OCI-LY3 (cell line): Measurements from ENCODE around the gene FAM174B.

ENCODE experiments used
- H2AFZ ChIP-seq: fragments of 200-600, 300-600 bp; shearing (Covaris generic); 2 replicates; pipeline ENCODE4 v1.6.0; 2014; ENCODE audit warnings: antibody characterized with exemption, low read depth, low read length
- H3K27ac ChIP-seq: fragments of 200-600, 300-600 bp; sonication (generic); 2 replicates; pipeline ENCODE4 v1.5.1; 2014; ENCODE audit warnings: mild to moderate bottlenecking, low read length, moderate library complexity, mixed read lengths
- H3K27me3 ChIP-seq: fragments of 200-600, 300-600 bp; sonication (generic); 2 replicates; pipeline ENCODE4 v1.6.1; 2014; ENCODE audit warnings: low read depth, low read length, mixed read lengths
- H3K36me3 ChIP-seq: fragments of 200-600, 300-600 bp; sonication (generic); replicated peaks from 2 replicates; pipeline ENCODE3; 2014; ENCODE audit warnings: low read depth, low read length, mixed read lengths
- H3K4me1 ChIP-seq: fragments of 300-600, 200-600 bp; sonication (generic); 2 replicates; pipeline ENCODE4 v1.6.1; 2014; ENCODE audit warnings: low read length, mixed read lengths
- H3K4me2 ChIP-seq: fragments of 200-600, 300-600 bp; sonication (generic); 2 replicates; pipeline ENCODE4 v1.6.1; 2014; ENCODE audit warnings: low read length, mixed read lengths
- H3K4me3 ChIP-seq: fragments of 300-600, 200-600 bp; sonication (generic); 2 replicates; pipeline ENCODE4 v1.5.1; 2014; ENCODE audit warnings: antibody characterized with exemption, mild to moderate bottlenecking, low read length, moderate library complexity
- H3K79me2 ChIP-seq: fragments of 300-600, 200-600 bp; shearing (Covaris generic); 2 replicates; pipeline ENCODE4 v1.6.1; 2014; ENCODE audit warnings: mild to moderate bottlenecking, low read length, mixed read lengths
- H3K9ac ChIP-seq: fragments of 300-600, 200-600 bp; shearing (Covaris generic); 2 replicates; pipeline ENCODE4 v1.6.0; 2014; ENCODE audit warnings: mild to moderate bottlenecking, low read length, moderate library complexity
- H3K9me3 ChIP-seq: fragments of 200-600, 300-600 bp; shearing (Covaris generic); 2 replicates; pipeline ENCODE4 v1.6.1; 2014; ENCODE audit warnings: low read length, mixed read lengths; ENCODE audit not compliant: insufficient read depth
- H4K20me1 ChIP-seq: fragments of 200-600, 300-600 bp; sonication (generic); 2 replicates; pipeline ENCODE4 v1.6.1; 2016; ENCODE audit warnings: low read length, mixed read lengths; ENCODE audit not compliant: insufficient read depth
- EZH2phosphoT487 ChIP-seq: fragments of 200-600 bp; shearing (Covaris generic); IDR thresholded peaks from 2 replicates; pipeline ENCODE4 v1.6.1; 2018; ENCODE audit warnings: antibody characterized with exemption, mixed run types, low read depth
- TF ChIP-seq, protein P1 (sequence below): fragments of 200-600, 300-600 bp; sonication (generic); IDR thresholded peaks from 2 replicates; pipeline ENCODE4 v1.5.1; 2014; ENCODE audit warnings: antibody characterized with exemption, low read length, low read depth

Gene FAM174B

GRCh38 chr15:92690395-92690794 is 34.8 kb upstream of the FAM174B start:
- Histone ChIP-seq H3K9ac (no peak overlapping the region), H3K4me3 (no peak overlapping the region), H3K79me2 (no peaks in the 10 kb centered on the region), H3K9me3 (no peaks in the 10 kb centered on the region), H3K27ac (no peak overlapping the region), H3K36me3 (no peaks in the 10 kb centered on the region), H3K27me3 (peaks cover 58% of the 10 kb centered on the region), H4K20me1 (no peaks in the 10 kb centered on the region), H2AFZ (no peak overlapping the region), H3K4me2 (no peak overlapping the region), H3K4me1 (no peaks in the 10 kb centered on the region)
- TF ChIP-seq, protein P1, sequence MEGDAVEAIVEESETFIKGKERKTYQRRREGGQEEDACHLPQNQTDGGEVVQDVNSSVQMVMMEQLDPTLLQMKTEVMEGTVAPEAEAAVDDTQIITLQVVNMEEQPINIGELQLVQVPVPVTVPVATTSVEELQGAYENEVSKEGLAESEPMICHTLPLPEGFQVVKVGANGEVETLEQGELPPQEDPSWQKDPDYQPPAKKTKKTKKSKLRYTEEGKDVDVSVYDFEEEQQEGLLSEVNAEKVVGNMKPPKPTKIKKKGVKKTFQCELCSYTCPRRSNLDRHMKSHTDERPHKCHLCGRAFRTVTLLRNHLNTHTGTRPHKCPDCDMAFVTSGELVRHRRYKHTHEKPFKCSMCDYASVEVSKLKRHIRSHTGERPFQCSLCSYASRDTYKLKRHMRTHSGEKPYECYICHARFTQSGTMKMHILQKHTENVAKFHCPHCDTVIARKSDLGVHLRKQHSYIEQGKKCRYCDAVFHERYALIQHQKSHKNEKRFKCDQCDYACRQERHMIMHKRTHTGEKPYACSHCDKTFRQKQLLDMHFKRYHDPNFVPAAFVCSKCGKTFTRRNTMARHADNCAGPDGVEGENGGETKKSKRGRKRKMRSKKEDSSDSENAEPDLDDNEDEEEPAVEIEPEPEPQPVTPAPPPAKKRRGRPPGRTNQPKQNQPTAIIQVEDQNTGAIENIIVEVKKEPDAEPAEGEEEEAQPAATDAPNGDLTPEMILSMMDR: no peak
- no peak for TF ChIP-seq EZH2phosphoT487

DNA sequence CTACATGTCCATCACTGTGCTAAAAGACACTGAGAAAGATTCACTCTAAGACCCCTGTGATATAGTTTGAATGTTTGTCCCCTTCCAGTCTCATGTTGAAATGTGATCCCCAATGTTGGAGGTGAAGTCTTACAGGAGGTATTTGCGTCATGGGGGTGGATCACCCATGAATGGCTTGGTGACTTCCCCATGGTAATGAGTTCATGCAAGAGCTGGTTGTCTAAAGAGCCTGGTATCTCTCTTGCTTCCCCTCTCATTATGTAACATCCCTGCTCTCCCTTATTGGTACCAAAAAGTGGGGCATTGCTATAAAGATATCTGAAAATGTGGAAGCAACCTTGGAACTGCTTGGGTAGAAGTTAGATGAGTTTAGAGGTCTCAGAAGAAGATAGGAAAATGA is 32.2 kb upstream of the FAM174B start:
- no peak overlapping the region for H3K9ac ChIP-seq
- no peaks in the 10 kb centered on the region for H3K36me3 ChIP-seq
- no peaks in the 10 kb centered on the region for H3K9me3 ChIP-seq
- no peaks in the 10 kb centered on the region for H4K20me1 ChIP-seq
- H3K79me2 ChIP-seq: no peaks in the 10 kb centered on the region
- peaks cover 58% of the 10 kb centered on the region for H3K27me3 ChIP-seq
- H2AFZ ChIP-seq: no peak overlapping the region
- H3K27ac ChIP-seq: no peak overlapping the region
- TF ChIP-seq EZH2phosphoT487: no peak
- TF ChIP-seq, protein P1: no peak
- H3K4me3 ChIP-seq: no peak overlapping the region
- no peak overlapping the region for H3K4me2 ChIP-seq
- H3K4me1 ChIP-seq: no peaks in the 10 kb centered on the region

GRCh38 chr15:92687195-92687602 is 31.6 kb upstream of the FAM174B start:
- no peaks in the 10 kb centered on the region for H3K9me3 ChIP-seq
- no peaks in the 10 kb centered on the region for H3K4me1 ChIP-seq

DNA sequence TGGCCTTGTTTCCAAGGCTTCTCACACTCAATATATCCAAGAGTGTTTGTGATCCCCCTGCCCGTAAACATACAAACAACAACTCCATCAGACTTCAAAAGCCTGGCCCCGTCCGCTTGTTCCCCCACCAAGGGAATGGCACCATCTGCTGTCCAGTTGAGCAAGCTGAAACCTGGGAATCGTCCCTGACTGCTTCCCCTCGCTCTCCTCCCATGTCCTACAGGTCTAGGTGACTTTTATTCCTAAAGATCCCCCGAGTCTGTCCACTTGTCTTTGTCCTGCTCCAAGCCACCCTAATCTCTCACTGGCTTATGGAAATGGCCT is 27.9 kb upstream of the FAM174B start:
- H3K4me3 ChIP-seq: no peak overlapping the region
- H3K27ac ChIP-seq: no peak overlapping the region
- TF ChIP-seq EZH2phosphoT487: no peak
- TF ChIP-seq, protein P1: peak; percentile 39
- H3K27me3 ChIP-seq: peaks cover 44% of the 10 kb centered on the region
- no peak overlapping the region for H3K4me2 ChIP-seq
- no peak overlapping the region for H3K9ac ChIP-seq
- no peaks in the 10 kb centered on the region for H3K79me2 ChIP-seq
- no peaks in the 10 kb centered on the region for H4K20me1 ChIP-seq
- no peak overlapping the region for H2AFZ ChIP-seq
- no peaks in the 10 kb centered on the region for H3K9me3 ChIP-seq
- no peaks in the 10 kb centered on the region for H3K36me3 ChIP-seq
- H3K4me1 ChIP-seq: no peaks in the 10 kb centered on the region

More at GRCh38 chr15:92687195-92687602, 31.6 kb upstream of the FAM174B start:
- no peak overlapping the region for H3K27ac ChIP-seq
- no peak overlapping the region for H3K4me2 ChIP-seq
- H3K27me3 ChIP-seq: peaks cover 58% of the 10 kb centered on the region
- no peak overlapping the region for H3K4me3 ChIP-seq
- H3K79me2 ChIP-seq: no peaks in the 10 kb centered on the region
- H3K9ac ChIP-seq: no peak overlapping the region
- H4K20me1 ChIP-seq: no peaks in the 10 kb centered on the region
- H2AFZ ChIP-seq: no peak overlapping the region
- H3K36me3 ChIP-seq: no peaks in the 10 kb centered on the region
- no peak for TF ChIP-seq EZH2phosphoT487
- TF ChIP-seq, protein P1: no peak
